Smooth muscle cell (in vitro differentiated cells): ENCODE results near the gene TSPAN9. TPM values are rescaled to one million over a fixed set of nuclear protein-coding genes. Genes with fewer than 3 reads are reported as not detected.

Source experiments
- DNase-seq: peaks from one replicate; lab custom pipeline; 2025; ENCODE audit not compliant: unreplicated experiment; lab: John Stamatoyannopoulos, UW
- H2AFZ ChIP-seq: fragments of 200-600 bp; sonication (generic); 2 replicates; pipeline ENCODE4 v1.6.0; 2016; ENCODE audit warnings: antibody characterized with exemption, low read depth, mild to moderate bottlenecking
- H3F3A ChIP-seq: fragments of 200-600 bp; sonication (generic); 2 replicates; pipeline ENCODE4 v1.6.0; 2017; ENCODE audit warnings: antibody characterized with exemption, low read depth
- H3K27ac ChIP-seq: fragments of 200-600 bp; sonication (generic); 2 replicates; pipeline ENCODE4 v1.5.1; 2016; ENCODE audit warnings: low read depth, mild to moderate bottlenecking
- H3K27me3 ChIP-seq: fragments of 200-600 bp; sonication (generic); 2 replicates; pipeline ENCODE4 v1.6.1; 2016; ENCODE audit warnings: low read depth, mild to moderate bottlenecking
- H3K36me3 ChIP-seq: fragments of 200-600 bp; sonication (generic); 2 replicates; pipeline ENCODE4 v1.5.1; 2016; ENCODE audit warnings: low read depth
- H3K4me1 ChIP-seq: fragments of 200-600 bp; sonication (generic); 2 replicates; pipeline ENCODE4 v1.5.1; 2016; ENCODE audit warnings: low read depth
- H3K4me2 ChIP-seq: fragments of 200-600 bp; sonication (generic); 2 replicates; pipeline ENCODE4 v1.6.0; 2016; ENCODE audit warnings: mild to moderate bottlenecking
- H3K4me3 ChIP-seq: fragments of 200-600 bp; sonication (generic); 2 replicates; pipeline ENCODE4 v1.5.1; 2016; ENCODE audit warnings: mild to moderate bottlenecking
- H3K79me2 ChIP-seq: fragments of 200-600 bp; sonication (generic); 2 replicates; pipeline ENCODE4 v1.6.0; 2016; ENCODE audit warnings: low read depth, mild to moderate bottlenecking
- H3K9ac ChIP-seq: fragments of 200-600 bp; sonication (generic); 2 replicates; pipeline ENCODE4 v1.6.0; 2016; ENCODE audit warnings: low read depth
- H3K9me3 ChIP-seq: fragments of 200-600 bp; sonication (generic); replicated peaks from 2 replicates; pipeline ENCODE4 v1.5.1; 2016; ENCODE audit warnings: low read depth
- H4K20me1 ChIP-seq: fragments of 200-600 bp; sonication (generic); 2 replicates; pipeline ENCODE4 v1.6.0; 2016; ENCODE audit warnings: low read depth
- WGBS: methylation state at CpG from one replicate; pipeline ENCODE4 v1.1.7; 2016; ENCODE audit warnings: low lambda C conversion rate; 5-methylcytosine and 5-hydroxymethylcytosine counted together
- polyA plus RNA-seq: library from polyadenylated mRNA; unstranded; fragments of >200 nt; fragmentation: Nextera tagmentation; extraction: Ambion mirVana; gene quantifications from 2 replicates; pipeline ENCODE4 v1.2.1, GENCODE V29; 2016
- total RNA-seq: library from RNA; depleted of rRNA; stranded (reverse); fragments of >200 nt; gene quantifications from 2 replicates; pipeline ENCODE4 v1.2.3, GENCODE V29; 2014
- TF ChIP-seq, protein P1 (sequence below): fragments of 200-600 bp; sonication (generic); IDR thresholded peaks from 2 replicates; pipeline ENCODE4 v1.5.1; 2017; ENCODE audit warnings: borderline replicate concordance, mild to moderate bottlenecking, antibody characterized with exemption; ENCODE audit not compliant: insufficient read depth, poor library complexity, severe bottlenecking

Gene TSPAN9
- total and polyA plus RNA-seq, 2 experiments from 2014 or later: 17.7 to 29.8 TPM

DNA sequence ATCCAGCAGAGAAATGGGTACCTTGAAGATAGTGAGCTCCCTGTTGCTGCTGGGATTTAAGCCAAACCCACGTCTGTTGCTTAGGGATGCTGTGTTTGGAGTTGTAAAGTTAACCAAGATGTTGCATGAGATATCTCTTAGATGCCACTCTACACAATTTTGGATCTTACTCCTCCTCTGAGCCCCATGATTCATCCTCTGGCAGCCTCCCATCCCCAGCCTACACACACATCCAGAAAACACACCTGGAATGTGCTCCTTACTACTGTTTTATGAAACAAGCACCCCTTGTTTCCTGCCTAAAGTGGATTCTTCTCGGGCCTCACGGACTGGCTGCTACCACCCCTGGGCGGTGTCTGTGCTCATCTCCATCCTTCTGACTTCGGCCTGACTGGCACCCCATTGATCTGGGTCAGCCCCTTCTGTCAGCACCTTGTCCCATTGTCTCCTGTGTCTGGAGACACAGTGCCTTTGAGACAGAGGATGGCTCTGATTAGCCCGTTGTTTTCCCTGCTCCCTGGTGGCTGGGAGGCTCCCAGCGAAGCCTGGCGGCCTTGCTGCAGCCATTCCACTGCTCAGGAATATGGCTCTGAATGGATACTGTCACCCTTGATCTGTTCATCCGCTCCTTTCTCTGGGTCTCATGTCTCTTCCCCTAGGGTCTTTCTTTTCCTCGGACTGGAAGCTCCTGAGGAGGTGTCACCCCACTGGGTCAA lies 24.3 kb downstream of the TSPAN9 start:
- no peaks in the 10 kb centered on the region for H3K27me3 ChIP-seq
- 92% methylated on average over 10 of the region's 10 CpGs for WGBS
- no peaks in the 10 kb centered on the region for H3K36me3 ChIP-seq
- H2AFZ ChIP-seq: no peak overlapping the region
- H3K9me3 ChIP-seq: no peaks in the 10 kb centered on the region
- no peak for DNase-seq
- H3K79me2 ChIP-seq: peaks cover 32% of the 10 kb centered on the region
- no peak overlapping the region for H3K27ac ChIP-seq
- no peak overlapping the region for H3K9ac ChIP-seq
- TF ChIP-seq, protein P1, sequence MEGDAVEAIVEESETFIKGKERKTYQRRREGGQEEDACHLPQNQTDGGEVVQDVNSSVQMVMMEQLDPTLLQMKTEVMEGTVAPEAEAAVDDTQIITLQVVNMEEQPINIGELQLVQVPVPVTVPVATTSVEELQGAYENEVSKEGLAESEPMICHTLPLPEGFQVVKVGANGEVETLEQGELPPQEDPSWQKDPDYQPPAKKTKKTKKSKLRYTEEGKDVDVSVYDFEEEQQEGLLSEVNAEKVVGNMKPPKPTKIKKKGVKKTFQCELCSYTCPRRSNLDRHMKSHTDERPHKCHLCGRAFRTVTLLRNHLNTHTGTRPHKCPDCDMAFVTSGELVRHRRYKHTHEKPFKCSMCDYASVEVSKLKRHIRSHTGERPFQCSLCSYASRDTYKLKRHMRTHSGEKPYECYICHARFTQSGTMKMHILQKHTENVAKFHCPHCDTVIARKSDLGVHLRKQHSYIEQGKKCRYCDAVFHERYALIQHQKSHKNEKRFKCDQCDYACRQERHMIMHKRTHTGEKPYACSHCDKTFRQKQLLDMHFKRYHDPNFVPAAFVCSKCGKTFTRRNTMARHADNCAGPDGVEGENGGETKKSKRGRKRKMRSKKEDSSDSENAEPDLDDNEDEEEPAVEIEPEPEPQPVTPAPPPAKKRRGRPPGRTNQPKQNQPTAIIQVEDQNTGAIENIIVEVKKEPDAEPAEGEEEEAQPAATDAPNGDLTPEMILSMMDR: no peak
- no peak overlapping the region for H3K4me2 ChIP-seq
- H3K4me1 ChIP-seq: peaks cover 32% of the 10 kb centered on the region
- H3F3A ChIP-seq: peaks cover 18% of the 10 kb centered on the region
- no peak overlapping the region for H3K4me3 ChIP-seq
- H4K20me1 ChIP-seq: peaks cover 51% of the 10 kb centered on the region

DNA sequence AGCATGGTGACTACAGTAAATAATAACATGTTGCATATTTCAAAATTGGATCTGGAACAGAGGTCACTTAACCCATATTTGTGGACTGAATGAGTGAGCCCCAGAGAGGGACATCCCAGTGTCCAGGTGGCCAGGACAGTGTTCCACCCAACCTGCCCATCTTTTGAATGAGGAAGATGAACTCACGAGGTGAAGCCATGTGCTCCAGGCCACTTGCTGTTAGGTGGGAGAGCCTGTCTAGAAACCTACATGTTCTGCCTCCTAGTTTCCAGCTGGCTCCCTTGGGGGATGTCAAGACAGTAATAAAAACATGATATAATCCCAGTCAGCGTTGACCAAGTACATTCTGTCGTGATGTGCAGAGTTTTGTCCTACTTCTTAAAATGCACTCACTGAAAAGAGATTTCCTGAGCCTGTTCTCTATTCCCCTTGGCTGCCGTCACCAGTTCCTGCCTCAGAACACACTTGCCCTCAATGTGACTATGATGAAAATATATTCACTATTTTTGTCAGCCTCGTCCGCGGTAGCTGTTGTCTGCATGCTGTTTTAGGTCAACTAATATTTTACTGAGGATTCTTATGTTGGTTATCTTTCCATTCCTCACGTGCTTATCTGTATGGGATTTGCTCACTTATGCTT lies 25.7 kb downstream of the TSPAN9 start:
- Histone ChIP-seq H2AFZ (no peak overlapping the region), H3K4me1 (peaks cover 42% of the 10 kb centered on the region), H3K9me3 (no peaks in the 10 kb centered on the region), H3K27me3 (no peaks in the 10 kb centered on the region), H3K27ac (no peak overlapping the region), H4K20me1 (peaks cover 40% of the 10 kb centered on the region), H3K79me2 (peaks cover 30% of the 10 kb centered on the region), H3K4me3 (no peak overlapping the region), H3K36me3 (no peaks in the 10 kb centered on the region), H3F3A (peaks cover 25% of the 10 kb centered on the region), H3K9ac (no peak overlapping the region), H3K4me2 (peak overlapping the region; percentile 5)
- no peak for DNase-seq
- 51% methylated on average over 8 of the region's 8 CpGs for whole genome bisulfite sequencing
- TF ChIP-seq, protein P1: no peak

DNA sequence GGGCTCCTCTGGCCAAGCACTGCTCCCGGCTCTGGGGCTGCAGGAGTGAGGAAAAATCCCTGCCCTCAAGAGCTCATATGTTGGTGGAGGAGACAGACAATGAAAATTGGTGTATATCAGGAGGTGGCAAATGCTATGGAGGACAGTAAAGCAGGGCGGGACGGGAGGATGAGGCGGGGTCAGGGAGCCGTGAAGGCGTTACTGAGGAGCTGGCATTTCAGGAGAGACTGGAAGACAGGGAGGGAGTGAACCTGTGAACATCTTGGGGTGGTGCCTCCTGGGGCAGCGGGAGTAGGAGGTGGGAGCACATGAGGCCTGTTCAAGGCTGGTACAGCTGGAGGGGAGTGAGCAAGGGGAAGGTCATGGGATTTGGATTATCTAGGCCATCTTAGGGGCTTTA lies 26.6 kb downstream of the TSPAN9 start:
- peaks cover 21% of the 10 kb centered on the region for H3K79me2 ChIP-seq
- H3K36me3 ChIP-seq: no peaks in the 10 kb centered on the region
- no peaks in the 10 kb centered on the region for H3K9me3 ChIP-seq
- H3K27ac ChIP-seq: no peak overlapping the region
- no peak overlapping the region for H3K4me2 ChIP-seq
- peaks cover 26% of the 10 kb centered on the region for H3F3A ChIP-seq
- no peaks in the 10 kb centered on the region for H3K27me3 ChIP-seq
- H3K4me1 ChIP-seq: peaks cover 43% of the 10 kb centered on the region
- no peak for DNase-seq
- H3K9ac ChIP-seq: no peak overlapping the region
- TF ChIP-seq, protein P1: no peak
- 91% methylated on average over 7 of the region's 7 CpGs for WGBS
- H4K20me1 ChIP-seq: peaks cover 31% of the 10 kb centered on the region
- H3K4me3 ChIP-seq: no peak overlapping the region
- H2AFZ ChIP-seq: no peak overlapping the region
